ENCODE results near the gene EDIL3. TPM values are rescaled to one million over a fixed set of nuclear protein-coding genes. Genes with fewer than 3 reads are reported as not detected.
A peak's percentile ranks its signal among the peaks of the same experiment; 100 is the strongest.

The EDIL3 gene
- total RNA-seq, 1 experiment from 2014 or later: 109 TPM

DNA sequence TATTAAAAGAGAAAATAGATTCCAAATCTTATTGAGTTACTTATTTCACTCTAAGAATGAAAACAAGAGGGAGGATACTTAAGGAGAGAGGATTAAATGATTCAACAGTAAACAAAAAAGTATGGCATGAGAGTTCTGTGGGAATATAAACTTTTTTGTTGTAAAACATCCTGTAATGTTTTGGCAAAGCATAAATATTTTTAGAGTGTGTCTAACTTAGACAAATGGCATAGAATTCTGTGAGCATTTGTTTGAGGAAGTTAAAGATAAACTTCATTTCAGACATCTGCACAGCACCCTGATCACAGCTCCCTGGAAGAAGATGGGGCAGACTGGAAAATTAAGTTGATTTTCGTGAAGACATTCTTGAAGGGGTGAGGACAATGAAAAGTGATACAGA, 417.3 kb downstream of the EDIL3 start:
- DNase-seq (ENCODE audit: low read depth): no peak

DNA sequence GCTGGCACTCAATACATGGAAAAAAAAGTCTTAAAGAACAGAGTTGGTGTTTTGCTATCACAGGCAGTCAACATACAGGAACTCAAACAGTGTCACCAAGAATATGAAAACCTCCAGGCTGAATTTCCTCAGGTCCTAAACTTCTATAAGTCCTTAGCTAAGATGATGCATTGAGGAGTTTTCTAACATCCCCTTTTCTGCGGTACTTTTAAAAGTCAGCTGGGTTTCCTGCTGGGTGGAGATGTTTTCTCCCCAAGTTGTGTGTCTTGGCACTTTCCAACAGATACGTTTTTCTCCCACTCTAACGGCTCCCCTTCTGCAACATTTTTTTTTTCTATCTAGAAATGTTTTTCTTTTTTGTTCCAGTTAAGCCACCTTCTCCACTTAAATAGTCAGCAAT, 419.2 kb downstream of the EDIL3 start:
- no peak for DNase-seq (ENCODE audit: low read depth)

DNA sequence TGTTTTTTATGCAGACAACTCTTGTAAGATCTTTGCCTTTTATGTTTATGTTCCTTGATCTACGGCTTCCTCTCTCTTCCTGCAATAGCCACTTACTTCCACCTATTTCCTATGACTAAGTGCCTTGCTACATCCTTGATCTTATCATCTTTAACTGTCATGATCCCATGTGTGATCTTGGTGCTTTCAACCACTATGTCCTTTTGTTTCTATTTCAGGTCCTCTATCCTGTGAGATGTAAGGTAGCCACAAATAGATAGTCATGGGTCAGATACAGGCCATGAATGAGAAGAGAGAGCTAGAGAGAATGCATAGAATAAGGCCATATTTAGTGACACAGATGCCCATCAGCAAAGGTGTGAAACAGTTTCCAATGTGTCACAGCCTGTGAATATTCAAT, 420.4 kb downstream of the EDIL3 start:
- peak; percentile 66 for DNase-seq (ENCODE audit: low read depth)

DNA sequence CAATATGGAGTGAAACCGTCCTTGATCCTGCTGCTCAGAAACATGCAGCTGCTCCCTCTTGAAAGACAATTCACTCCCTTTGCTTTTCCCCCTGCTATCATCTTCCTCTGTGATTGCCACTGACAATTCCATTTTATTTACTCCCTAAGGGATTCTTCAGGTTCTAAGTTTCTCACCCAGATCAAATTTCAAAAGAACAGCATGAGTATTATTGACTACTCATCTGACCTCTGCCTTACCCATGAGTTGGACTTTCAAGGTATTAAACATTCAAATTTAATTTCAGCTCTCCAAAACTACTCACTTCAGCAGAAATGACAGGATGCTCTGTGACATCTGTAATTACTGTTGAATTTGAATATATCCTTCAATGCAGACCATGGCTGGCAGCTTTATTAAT, 427.5 kb downstream of the EDIL3 start:
- DNase-seq (ENCODE audit: low read depth): peak; percentile 75

DNA sequence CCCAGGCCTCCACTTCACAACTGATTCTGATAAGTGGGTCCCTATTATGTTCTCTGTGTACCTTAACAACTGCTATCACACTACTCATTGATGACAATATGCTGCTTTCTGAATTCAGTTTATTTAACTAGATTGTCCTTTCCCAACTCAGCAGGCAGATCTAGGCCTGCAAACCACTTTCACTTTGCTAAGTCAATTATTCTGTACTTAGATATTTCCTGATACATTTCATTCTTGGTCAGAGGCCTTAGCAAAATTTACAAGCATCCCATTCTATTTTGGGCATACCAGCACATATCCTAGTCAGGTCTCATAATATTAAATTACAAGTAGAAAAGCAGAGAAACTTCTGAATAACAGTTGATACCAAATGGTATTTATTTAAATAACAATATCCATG, 428.3 kb downstream of the EDIL3 start:
- DNase-seq (ENCODE audit: low read depth): peak; percentile 44

DNA sequence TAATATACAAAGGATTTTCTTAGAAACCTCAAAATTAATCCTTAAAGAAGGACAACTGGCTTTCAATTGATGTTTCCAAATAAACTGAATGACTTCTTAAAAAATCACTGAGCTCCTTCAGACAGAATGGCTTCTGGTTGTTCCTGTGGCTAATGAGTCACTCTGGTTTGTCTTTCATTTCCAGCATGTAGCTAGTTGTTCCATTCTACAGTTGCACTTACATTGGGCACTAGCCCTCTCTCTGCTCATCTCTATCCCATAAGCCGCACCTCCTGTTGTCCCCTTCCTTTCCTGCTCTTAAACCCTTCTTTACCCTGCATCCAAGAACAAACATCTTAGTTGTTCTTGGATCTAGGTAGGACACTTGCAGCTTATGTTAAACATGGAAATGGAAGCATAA, 428.8 kb downstream of the EDIL3 start:
- peak; percentile 81 for DNase-seq (ENCODE audit: low read depth)

DNA sequence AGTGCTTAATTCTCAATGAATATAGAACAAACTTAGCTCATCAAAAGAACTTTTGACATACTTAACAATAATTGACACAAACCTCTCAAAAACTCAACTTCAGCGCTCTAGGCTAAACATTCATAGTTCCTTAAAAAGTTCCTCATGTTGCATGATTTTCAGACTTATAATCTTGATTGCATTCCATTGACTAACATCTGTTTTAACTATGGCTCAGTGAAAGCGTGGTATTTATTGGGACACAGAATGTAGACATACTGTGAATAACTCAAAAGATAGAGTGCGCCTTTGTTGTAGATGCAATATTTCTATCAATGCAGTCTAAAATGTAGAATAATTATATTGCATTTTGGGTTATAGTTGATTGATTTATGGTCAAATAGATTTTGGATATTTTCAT, 436.9 kb downstream of the EDIL3 start:
- no peak for DNase-seq (ENCODE audit: low read depth)

DNA sequence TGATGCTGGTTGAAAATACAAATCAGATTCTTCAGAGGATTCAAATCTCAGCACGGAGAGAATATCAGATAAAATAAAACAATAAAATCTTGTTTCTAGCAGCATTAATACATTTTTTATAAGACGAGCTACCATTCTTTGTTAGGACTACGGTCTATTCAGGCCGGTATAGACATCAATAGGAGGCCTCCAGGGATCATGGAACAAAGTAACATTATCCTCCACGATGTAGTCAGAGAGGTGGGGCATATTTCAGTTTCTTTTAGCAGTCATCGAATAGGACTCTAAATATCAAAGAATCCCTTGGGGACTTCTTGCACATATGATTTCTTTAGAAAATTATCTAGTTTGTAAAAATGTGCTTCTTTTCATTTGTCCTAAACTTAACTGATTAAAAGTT, 438.2 kb downstream of the EDIL3 start:
- DNase-seq (ENCODE audit: low read depth): no peak

DNA sequence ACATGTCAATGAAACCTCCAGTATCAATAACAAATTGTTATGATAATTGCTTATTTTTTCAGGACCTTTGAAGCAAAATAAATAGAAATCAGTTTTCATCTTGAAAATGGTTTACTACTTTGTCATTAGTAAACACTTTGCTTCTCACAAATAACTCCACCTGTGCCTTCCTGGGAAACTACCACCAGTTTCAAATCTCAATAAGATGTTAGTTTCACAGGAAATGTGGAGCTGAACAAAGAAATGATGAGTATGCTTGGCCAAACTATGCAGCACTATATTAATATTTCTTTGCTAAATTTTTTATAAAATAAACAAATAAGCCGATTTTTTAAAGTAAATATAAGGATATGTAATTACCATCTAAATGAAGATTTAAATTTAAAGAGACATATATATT, 442.5 kb downstream of the EDIL3 start:
- no peak for DNase-seq (ENCODE audit: low read depth)

DNA sequence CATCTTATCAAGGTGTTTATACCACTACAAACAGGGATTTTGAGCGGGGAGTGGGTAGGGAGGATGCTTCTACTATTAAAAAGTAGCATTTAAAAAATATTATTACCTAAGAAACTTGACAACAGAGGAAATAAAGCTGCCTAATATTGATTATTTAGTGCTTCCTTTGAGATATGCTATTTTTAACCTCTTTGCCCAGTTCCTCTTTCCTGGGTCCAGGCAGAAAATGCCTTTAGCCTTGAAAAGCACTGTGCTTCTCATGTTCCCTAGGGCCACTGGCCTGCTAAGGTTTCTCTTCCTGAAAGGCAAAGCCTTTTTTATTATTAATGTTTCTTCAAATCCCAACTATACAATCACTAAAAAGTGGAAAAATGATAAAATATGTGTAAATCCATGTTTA, 446.8 kb downstream of the EDIL3 start:
- DNase-seq (ENCODE audit: low read depth): no peak

DNA sequence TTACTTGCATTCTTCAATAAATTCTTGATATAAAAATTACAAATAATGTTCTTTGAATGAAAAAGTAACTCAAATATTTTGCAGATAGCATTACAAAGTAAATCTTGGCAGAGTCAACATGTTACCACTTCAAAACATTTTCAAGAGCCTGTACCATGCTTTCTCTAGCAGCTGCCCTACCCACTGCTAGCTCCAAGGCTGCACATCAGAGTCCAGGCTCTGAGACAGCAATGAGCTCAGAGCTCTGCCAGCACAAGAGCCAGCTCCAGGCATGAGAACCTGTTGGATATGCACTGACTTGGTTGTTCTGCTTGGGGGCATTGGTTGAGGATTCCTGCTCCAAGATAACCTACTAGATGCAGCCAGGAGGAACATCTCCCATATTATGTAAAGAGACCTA, 452.7 kb downstream of the EDIL3 start:
- no peak for DNase-seq (ENCODE audit: low read depth)

DNA sequence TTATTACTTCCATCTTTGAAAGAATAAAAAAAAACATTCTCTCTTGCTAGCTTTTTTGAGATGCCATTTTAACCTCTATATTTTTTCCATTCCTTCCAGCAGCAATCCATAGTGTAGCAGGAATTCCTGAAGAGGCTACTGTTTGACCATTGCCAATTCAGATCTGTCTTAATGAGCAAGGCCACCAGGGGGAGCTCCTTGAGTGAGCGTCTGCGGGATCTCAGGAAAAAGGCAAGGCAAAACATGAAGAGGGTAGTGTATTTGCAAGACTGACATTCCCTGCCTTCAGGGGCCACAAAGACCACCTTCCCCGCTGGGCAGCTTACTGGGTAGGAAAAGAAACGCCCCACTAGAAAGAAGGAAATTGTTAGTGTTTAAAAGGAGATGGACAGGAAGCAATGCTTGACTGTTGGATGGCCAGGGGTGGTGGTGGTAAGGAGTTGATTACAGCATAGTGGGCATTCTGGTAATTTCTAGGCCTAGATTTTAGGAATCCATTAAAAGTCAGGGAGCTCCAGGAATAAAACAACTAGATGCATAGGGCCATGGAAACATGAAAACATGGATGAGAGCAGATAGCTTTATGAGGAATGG, 457.4 kb downstream of the EDIL3 start:
- peak; percentile 64 for DNase-seq (ENCODE audit: low read depth)

DNA sequence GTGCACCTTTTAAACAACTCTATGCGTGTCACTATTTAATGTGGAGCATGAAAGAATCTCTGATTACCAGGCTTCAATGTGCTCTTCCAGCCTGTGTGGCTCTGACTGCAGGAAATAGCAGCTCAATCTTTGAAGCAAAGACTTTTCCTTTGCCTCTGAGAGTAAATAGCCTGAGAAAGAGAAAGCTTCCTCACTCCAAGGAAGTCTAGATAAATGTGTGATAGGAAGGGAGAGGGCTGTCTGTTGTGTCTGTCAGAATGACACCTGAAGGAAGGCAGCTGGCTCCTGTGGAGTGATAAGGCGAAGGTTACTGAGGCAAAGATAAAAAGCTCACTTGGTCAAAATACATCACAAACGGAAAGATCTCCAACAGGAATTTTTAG, 458.7 kb downstream of the EDIL3 start:
- peak; percentile 23 for DNase-seq (ENCODE audit: low read depth)

DNA sequence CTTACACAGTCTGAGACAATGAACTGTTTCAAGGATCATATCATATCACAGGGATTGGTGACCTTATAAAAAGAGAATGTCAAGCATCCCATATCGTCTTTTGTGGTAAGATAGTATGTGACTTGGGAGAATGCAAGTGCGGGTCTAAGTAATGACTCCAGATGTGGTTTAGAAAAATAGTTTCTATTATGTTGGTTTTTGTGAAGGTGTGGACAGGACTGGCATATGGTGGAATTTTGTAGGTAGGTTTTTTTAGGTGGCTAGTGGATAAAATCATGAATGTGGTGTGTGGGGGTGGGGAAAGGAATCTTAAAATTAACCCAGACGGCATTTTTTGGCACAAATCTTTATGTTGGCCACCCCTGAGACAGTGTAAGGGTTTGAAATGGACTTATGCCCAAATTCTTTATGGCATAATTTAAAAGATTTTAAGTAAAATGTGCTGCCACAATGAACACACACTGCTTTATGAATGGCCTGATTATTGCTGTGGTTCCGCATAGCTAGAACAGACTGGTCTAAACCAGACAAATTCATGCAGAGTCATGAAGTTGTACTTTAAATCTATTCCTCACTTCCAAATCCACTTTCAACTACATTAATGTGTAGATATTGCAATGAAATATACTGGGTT, 459.2 kb downstream of the EDIL3 start:
- peak; percentile 88 for DNase-seq (ENCODE audit: low read depth)

DNA sequence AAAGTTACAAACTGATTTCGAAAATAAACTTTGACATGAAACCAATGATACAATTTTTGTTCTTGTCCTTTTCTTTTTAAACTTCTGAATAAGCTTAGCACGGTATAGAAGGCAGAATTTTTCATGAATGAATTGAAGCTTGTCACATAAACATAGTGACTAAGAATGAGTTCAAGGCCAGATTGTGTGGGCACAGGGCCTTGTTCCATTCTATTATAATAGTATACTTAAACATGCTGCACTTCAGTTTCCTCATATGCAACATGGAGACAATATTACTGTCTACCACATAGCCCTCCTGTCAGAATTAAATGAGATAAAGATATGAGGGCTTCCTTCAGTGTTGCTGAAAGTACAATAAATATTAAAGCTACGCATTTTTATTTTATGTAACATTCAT, 459.8 kb downstream of the EDIL3 start:
- peak; percentile 57 for DNase-seq (ENCODE audit: low read depth)

DNA sequence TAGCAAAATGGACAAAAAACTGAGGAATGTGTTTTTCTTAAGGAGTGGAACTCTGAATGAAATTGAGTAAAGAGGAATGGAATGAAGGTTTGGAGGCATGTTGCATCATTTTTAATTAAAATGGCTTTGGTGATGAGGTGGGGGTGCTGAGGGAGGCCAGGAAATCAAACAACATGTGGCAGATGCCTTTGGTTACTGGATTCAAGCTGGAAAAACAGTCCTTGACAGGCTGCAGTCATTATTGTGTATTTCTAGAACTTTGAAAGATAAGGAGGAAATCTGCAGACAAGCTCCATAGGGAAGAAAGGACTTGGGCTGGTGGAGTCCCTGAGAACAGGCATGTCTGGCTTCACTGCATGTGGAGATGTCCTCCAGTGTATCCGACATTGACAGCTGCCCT, 460.5 kb downstream of the EDIL3 start:
- peak; percentile 34 for DNase-seq (ENCODE audit: low read depth)

DNA sequence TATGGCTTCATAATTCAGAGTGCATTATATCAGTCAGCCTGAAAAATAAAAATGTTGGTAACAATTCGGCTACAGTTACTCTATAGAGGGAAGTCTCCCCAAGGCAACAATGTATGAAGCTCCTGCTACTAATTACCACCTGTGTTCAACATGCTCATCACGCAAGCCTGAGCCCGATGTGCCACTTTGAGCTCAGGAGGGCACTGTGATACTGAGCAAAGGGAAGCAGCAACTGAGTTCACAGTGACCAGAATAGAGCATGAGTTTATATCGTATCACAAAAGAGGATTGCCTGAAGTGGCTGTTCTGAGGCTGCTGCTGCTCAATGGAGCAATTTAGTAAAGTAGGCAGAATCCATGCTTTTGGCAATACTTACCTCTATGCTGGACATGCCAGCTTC, 462.0 kb downstream of the EDIL3 start:
- DNase-seq (ENCODE audit: low read depth): peak; percentile 5

DNA sequence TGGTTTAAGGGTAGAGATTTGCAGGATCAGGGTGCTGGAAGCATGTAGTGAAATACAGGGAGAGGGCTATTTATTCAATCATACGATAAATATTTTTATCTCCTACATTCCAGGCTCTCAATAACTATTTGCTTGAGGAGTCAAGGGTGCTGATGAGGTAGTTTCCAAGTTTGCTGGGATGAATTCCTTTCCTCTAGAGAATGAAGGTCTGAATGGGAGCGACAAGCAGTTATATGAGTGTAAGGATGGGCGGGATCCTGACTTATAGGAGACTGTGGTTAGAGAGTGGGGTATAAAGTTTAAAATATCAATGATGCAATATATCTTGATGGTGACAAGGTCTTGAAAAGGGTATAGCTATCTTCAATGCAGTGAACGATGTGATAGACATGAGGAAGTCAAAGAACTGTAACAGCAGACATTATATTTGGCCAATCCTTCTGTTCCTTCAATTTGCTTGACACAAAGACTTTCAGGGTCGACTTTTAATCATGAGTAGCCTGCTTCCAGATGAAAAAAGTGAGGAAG, 462.9 kb downstream of the EDIL3 start:
- no peak for DNase-seq (ENCODE audit: low read depth)

DNA sequence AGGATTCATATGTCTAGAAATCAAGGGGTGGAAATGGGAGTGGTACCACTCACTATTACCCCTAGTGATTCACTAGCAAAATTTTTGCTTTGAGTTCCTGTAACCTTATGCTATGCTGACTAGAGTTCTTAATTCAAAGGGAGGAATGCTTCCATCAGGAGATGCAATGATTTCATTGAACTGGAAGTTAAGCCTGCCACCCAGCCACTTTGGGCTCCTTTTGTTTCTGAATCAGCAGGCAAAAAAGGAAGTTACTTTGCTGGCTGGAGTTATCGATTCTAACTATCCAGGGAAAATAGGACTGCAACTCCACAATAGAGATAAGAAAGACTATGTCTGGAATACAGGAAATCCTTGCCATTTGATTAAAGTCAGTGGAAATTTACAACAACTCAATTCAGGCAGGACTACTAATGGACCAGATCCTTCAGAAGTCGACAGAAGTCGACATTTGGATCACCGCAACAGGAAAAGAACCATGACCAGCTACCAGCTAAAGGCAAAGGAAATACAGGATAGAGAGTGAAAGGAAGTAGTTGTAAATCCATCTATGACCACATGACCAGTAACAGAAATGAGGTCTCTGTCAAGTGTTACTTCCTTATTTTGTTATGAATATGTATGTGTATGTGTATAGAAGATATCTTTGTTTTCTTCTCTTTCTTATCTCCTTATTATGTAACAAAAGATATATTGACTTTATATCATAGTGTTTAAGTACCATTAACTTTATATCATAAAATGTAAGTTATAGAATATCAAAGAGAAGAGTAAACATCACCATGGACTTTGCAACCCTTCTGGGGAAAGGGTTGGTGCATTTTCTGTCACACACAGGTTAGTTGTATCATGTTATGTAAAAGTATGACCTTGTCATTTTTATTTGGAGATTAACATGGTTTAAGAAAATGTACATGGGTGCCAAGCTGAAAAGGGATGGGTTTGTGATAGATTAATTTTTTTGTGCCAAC, 465.3 kb downstream of the EDIL3 start:
- peak; percentile 18 for DNase-seq (ENCODE audit: low read depth)

DNA sequence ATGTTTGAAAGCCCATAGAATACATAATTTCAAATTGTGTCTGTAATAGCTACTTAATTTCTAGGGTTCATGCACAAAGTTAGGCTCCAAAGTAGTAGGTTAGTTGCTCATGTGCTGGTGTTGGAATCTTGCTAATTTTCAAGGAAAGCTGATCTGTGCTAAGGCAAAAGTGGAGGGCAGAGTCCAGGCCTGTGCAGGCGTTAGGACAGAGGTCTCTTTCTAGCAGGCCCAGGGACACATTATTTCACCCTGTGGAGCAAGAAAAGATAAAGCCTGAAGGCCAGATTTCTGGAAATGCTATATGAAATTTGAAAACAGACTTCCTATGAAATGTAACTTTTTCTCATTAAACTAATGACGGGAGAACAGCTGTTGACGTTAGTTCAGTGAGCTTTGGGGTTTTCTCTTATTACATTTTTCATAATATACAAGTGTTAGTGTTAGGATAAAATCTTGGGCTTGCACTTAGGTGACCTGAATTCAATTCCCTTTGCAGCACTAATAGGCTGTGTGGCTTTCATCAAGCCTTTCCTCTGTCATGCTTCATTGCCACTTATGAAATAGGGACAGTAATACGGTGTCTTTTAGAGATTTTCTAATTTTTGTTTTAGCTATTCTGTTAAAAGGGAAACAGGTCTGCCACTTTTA, 467.3 kb downstream of the EDIL3 start:
- DNase-seq (ENCODE audit: low read depth): no peak

DNA sequence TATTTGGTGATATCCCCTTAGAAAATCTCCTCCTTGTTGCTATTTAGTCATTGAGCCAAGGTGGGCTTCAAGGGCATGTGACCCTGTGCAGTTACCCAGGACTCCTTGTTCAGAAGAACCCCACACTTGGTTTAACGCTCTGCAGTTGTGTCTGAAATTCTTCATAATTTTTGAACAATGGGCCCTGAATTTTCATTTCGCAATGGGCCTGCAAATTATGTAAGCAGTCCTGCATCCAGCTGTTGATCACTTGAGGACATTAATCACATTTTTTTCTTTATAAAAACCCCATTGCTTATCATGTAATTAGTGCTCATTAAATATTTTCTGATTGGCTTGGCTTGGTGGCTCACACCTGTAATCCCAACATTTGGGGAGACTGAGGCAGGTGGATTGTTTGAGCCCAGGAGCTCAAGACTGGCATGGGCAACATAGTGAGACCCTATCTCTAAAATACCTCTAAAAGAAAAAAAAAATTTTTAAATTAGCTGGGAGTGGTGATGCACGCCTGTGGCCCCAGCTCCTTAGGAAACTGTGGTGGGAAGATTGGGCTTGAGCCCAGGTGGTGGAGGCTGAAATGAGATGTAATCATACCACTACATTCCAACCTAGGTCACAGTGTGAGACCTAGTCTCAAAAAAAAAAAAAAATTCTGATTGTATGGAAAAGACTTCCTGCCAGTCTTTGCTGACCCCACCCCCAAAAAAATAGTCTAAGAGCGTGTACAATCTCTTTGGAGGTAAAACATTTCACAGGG, 469.8 kb downstream of the EDIL3 start:
- peak; percentile 53 for DNase-seq (ENCODE audit: low read depth)
